H1 (cell line): ENCODE measurements around the gene HGFAC. TPM values are rescaled to one million over a fixed set of nuclear protein-coding genes. Genes with fewer than 3 reads are reported as not detected.

Source experiments
- CTCF ChIA-PET: fragments of 300-600 bp; sonication (Branson Sonifier 250); formaldehyde crosslinking; loops from one replicate; lab custom pipeline; 2021; ENCODE audit not compliant: partially characterized antibody; lab: Charles Lee
- POLR2A ChIA-PET: fragments of 300-600 bp; sonication (Branson Sonifier 250); formaldehyde crosslinking; loops from one replicate; lab custom pipeline; 2021; ENCODE audit warnings: inconsistent platforms; ENCODE audit not compliant: partially characterized antibody; lab: Charles Lee
- DNase-seq, 2 experiments: peaks; one replicate each; pipeline versions ENCODE4 v3.0.0 to v3.0.0-alpha.2; 2010 to 2022; ENCODE audit warnings: low spot score in 2 of 2, low read depth in 1 of 2, mixed read lengths in 1 of 2
- FAIRE-seq: peaks from 2 replicates; lab custom pipeline; 2011; peaks lifted over from hg19 to GRCh38; lab: Jason Lieb, UNC
- H2AFZ ChIP-seq: 2 replicates; pipeline ENCODE4 v1.8.1; 2012; ENCODE audit warnings: low read length, inconsistent platforms
- H2AK5ac ChIP-seq: 2 replicates; pipeline ENCODE4 v1.6.1; 2013; ENCODE audit warnings: low read depth, low read length
- H2BK120ac ChIP-seq: replicated peaks from 2 replicates; pipeline ENCODE3; 2013; ENCODE audit warnings: low read depth, low read length, inconsistent platforms
- H2BK12ac ChIP-seq: 2 replicates; pipeline ENCODE4 v1.6.1; 2013; ENCODE audit warnings: low read depth, low read length
- H2BK15ac ChIP-seq: 2 replicates; pipeline ENCODE4 v1.6.1; 2013; ENCODE audit warnings: low read length
- H2BK20ac ChIP-seq: 2 replicates; pipeline ENCODE4 v1.6.1; 2013; ENCODE audit warnings: low read length
- H2BK5ac ChIP-seq: 2 replicates; pipeline ENCODE4 v1.6.1; 2013; ENCODE audit warnings: low read depth, low read length
- H3K14ac ChIP-seq: 2 replicates; pipeline ENCODE4 v1.6.1; 2013; ENCODE audit warnings: inconsistent platforms; ENCODE audit not compliant: insufficient read length
- H3K18ac ChIP-seq: 2 replicates; pipeline ENCODE4 v1.6.1; 2013; ENCODE audit warnings: low read length; ENCODE audit errors: extremely low read depth
- H3K23ac ChIP-seq: 2 replicates; pipeline ENCODE4 v1.6.1; 2013; ENCODE audit warnings: inconsistent platforms; ENCODE audit not compliant: insufficient read length
- H3K23me2 ChIP-seq: 2 replicates; pipeline ENCODE4 v1.6.1; 2013; ENCODE audit warnings: low read depth, low read length
- H3K27ac ChIP-seq: 2 replicates; pipeline ENCODE4 v1.6.1; 2011; ENCODE audit warnings: low read depth, low read length, inconsistent platforms
- H3K27me3 ChIP-seq, 4 experiments: replicated peaks in 1 of 4; 1 replicate in 1 of 4; 2 replicates in 3 of 4; pipeline versions ENCODE4 v1.6.1 to v1.8.1; 2011 to 2013; ENCODE audit warnings: low read length in 3 of 4, mild to moderate bottlenecking in 3 of 4, inconsistent platforms in 2 of 4, mixed read lengths in 2 of 4, moderate library complexity in 1 of 4; ENCODE audit not compliant: control insufficient read depth in 3 of 4, insufficient read depth in 3 of 4; ENCODE audit errors: extremely low read depth in 1 of 4
- H3K36me3 ChIP-seq, 4 experiments: 2 replicates each; pipeline versions ENCODE4 v1.6.1 to v1.8.1; 2011 to 2013; ENCODE audit warnings: mild to moderate bottlenecking in 4 of 4, low read length in 3 of 4, moderate library complexity in 2 of 4, control low read depth in 1 of 4, inconsistent platforms in 1 of 4; ENCODE audit not compliant: insufficient read depth in 4 of 4, control insufficient read depth in 2 of 4
- H3K4ac ChIP-seq: replicated peaks from 2 replicates; pipeline ENCODE3; 2013; ENCODE audit warnings: low read length, low read depth, mixed read lengths, inconsistent platforms; ENCODE audit not compliant: insufficient read length
- H3K4me1 ChIP-seq, 4 experiments: replicated peaks in 1 of 4; 1 replicate in 1 of 4; 2 replicates in 3 of 4; pipeline versions ENCODE4 v1.6.1 to v1.8.1; 2011 to 2013; ENCODE audit warnings: low read length in 3 of 4, inconsistent platforms in 2 of 4, mixed read lengths in 1 of 4; ENCODE audit not compliant: insufficient read depth in 4 of 4, control insufficient read depth in 3 of 4
- H3K4me2 ChIP-seq, 2 experiments: 2 replicates each; pipeline versions ENCODE4 v1.6.1 to v1.8.1; 2011 to 2013; ENCODE audit warnings: low read depth in 2 of 2, low read length in 2 of 2, control low read depth in 1 of 2, inconsistent platforms in 1 of 2, mild to moderate bottlenecking in 1 of 2; ENCODE audit not compliant: insufficient read depth in 1 of 2
- H3K4me3 ChIP-seq, 4 experiments: fragments of 200-600, 300-600 bp in 1 of 4; sonication (generic), shearing (Covaris generic), sonication (Bioruptor Twin) in 1 of 4; 2 replicates each; pipeline versions ENCODE4 v1.5.1 to v1.8.1; 2011 to 2016; ENCODE audit warnings: low read length in 4 of 4, low read depth in 3 of 4, control low read depth in 2 of 4, inconsistent platforms in 2 of 4, mild to moderate bottlenecking in 2 of 4, mixed read lengths in 1 of 4, moderate library complexity in 1 of 4; ENCODE audit not compliant: insufficient read depth in 2 of 4; ENCODE audit errors: extremely low read depth in 1 of 4
- H3K56ac ChIP-seq: replicated peaks from 2 replicates; pipeline ENCODE3; 2013; ENCODE audit warnings: low read depth, mild to moderate bottlenecking, mixed read lengths, low read length, inconsistent platforms; ENCODE audit not compliant: insufficient read length
- H3K79me1 ChIP-seq: 2 replicates; pipeline ENCODE4 v1.6.1; 2013; ENCODE audit warnings: low read depth, low read length, control low read depth
- H3K79me2 ChIP-seq, 2 experiments: 2 replicates each; pipeline versions ENCODE4 v1.6.1 to v1.8.1; 2012 to 2013; ENCODE audit warnings: low read length in 2 of 2, mild to moderate bottlenecking in 2 of 2, inconsistent platforms in 1 of 2; ENCODE audit not compliant: insufficient read depth in 2 of 2, control insufficient read depth in 1 of 2
- H3K9ac ChIP-seq, 4 experiments: replicated peaks in 1 of 4; 1 replicate in 1 of 4; 2 replicates in 3 of 4; pipeline versions ENCODE4 v1.6.1 to v1.8.1; 2011 to 2013; ENCODE audit warnings: low read depth in 3 of 4, low read length in 3 of 4, control low read depth in 2 of 4, mild to moderate bottlenecking in 2 of 4, moderate library complexity in 2 of 4, inconsistent platforms in 1 of 4; ENCODE audit errors: extremely low read depth in 1 of 4
- H3K9me3 ChIP-seq, 2 experiments: 2 replicates each; pipeline versions ENCODE4 v1.6.1 to v1.8.1; 2012 to 2013; ENCODE audit warnings: mild to moderate bottlenecking in 2 of 2, moderate library complexity in 2 of 2, control low read depth in 1 of 2, inconsistent platforms in 1 of 2, low read depth in 1 of 2, low read length in 1 of 2, mixed read lengths in 1 of 2; ENCODE audit not compliant: insufficient read depth in 2 of 2
- H4K20me1 ChIP-seq, 2 experiments: replicated peaks in 1 of 2; 2 replicates each; pipeline versions ENCODE3 to v1.8.1; 2011 to 2013; ENCODE audit warnings: inconsistent platforms in 2 of 2, low read length in 2 of 2, mild to moderate bottlenecking in 1 of 2; ENCODE audit not compliant: insufficient read depth in 2 of 2, control insufficient read depth in 1 of 2
- H4K5ac ChIP-seq: 2 replicates; pipeline ENCODE4 v1.6.1; 2013; ENCODE audit warnings: low read length, low read depth, mixed read lengths, inconsistent platforms; ENCODE audit not compliant: insufficient read length
- H4K8ac ChIP-seq: 2 replicates; pipeline ENCODE4 v1.8.0; 2013; ENCODE audit warnings: mild to moderate bottlenecking, moderate library complexity, low read length, inconsistent platforms; ENCODE audit not compliant: insufficient read depth; ENCODE audit errors: extremely low read depth
- H4K91ac ChIP-seq: replicated peaks from 2 replicates; pipeline ENCODE3; 2013; ENCODE audit warnings: low read length, mixed read lengths, inconsistent platforms; ENCODE audit not compliant: insufficient read length
- ASH2L ChIP-seq: fragments of 200-600, 300-600 bp; sonication (generic); IDR thresholded peaks from one replicate; pipeline ENCODE4 v1.7.1; 2017; ENCODE audit warnings: low read length
- ATF3 ChIP-seq: IDR thresholded peaks from 2 replicates; pipeline ENCODE4 v1.6.1; 2011; ENCODE audit warnings: low read depth, mild to moderate bottlenecking, low read length; ENCODE audit not compliant: insufficient read depth
- BACH1 ChIP-seq: IDR thresholded peaks from 2 replicates; pipeline ENCODE4 v1.6.1; 2012; ENCODE audit warnings: low read length, improper control_type of control experiment
- BCL11A ChIP-seq, 2 experiments: IDR thresholded peaks; one replicate each; pipeline ENCODE4 v1.6.1; 2011; ENCODE audit warnings: low read depth in 2 of 2, low read length in 2 of 2, mild to moderate bottlenecking in 2 of 2
- CHD2 ChIP-seq: IDR thresholded peaks from 2 replicates; pipeline ENCODE4 v1.6.1; 2012; ENCODE audit warnings: low read length, improper control_type of control experiment
- EZH2 ChIP-seq: fragments of 200-600 bp; sonication (generic); IDR thresholded peaks from 2 replicates; pipeline ENCODE4 v1.7.1; 2012; ENCODE audit warnings: low read depth, mild to moderate bottlenecking, moderate library complexity, low read length, inconsistent platforms; ENCODE audit not compliant: severe bottlenecking
- GABPA ChIP-seq: IDR thresholded peaks from 2 replicates; pipeline ENCODE4 v1.6.1; 2011; ENCODE audit warnings: mild to moderate bottlenecking, low read length, moderate library complexity, borderline replicate concordance; ENCODE audit not compliant: insufficient read depth
- JUN ChIP-seq: IDR thresholded peaks from 2 replicates; pipeline ENCODE4 v1.6.1; 2011; ENCODE audit warnings: low read depth, mild to moderate bottlenecking, improper control_type of control experiment, low read length
- MAX ChIP-seq: IDR thresholded peaks from 2 replicates; pipeline ENCODE4 v1.6.1; 2012; ENCODE audit warnings: inconsistent platforms
- POU5F1 ChIP-seq: IDR thresholded peaks from 2 replicates; pipeline ENCODE4 v1.6.1; 2011; ENCODE audit warnings: low read depth, mild to moderate bottlenecking, low read length, moderate library complexity
- RBBP5 ChIP-seq: IDR thresholded peaks from 2 replicates; pipeline ENCODE4 v1.7.1; 2012; ENCODE audit warnings: low read depth, mild to moderate bottlenecking, inconsistent platforms, low read length, moderate library complexity, borderline replicate concordance
- RFX5 ChIP-seq: IDR thresholded peaks from 2 replicates; pipeline ENCODE4 v1.6.1; 2011; ENCODE audit warnings: low read depth, low read length, improper control_type of control experiment, borderline replicate concordance
- RXRA ChIP-seq: IDR thresholded peaks from 2 replicates; pipeline ENCODE4 v1.6.1; 2011; ENCODE audit warnings: low read depth, mild to moderate bottlenecking, low read length, moderate library complexity; ENCODE audit not compliant: insufficient read depth
- SP1 ChIP-seq: IDR thresholded peaks from 2 replicates; pipeline ENCODE4 v1.6.1; 2011; ENCODE audit warnings: low read depth, low read length
- WGBS, 2 experiments: shearing (Covaris generic) in 1 of 2; methylation state at CpG; one replicate each; pipeline versions ENCODE4 v1.1.6 to v1.1.7; 2013 to 2015; ENCODE audit warnings: low lambda C conversion rate in 2 of 2, mixed read lengths in 2 of 2, inconsistent platforms in 1 of 2, low coverage in 1 of 2, missing lambda C conversion rate in 1 of 2; ENCODE audit not compliant: insufficient replicate concordance in 2 of 2, insufficient coverage in 1 of 2, insufficient read length in 1 of 2; ENCODE audit errors: extremely low coverage in 1 of 2, missing lambda C conversion rate in 1 of 2; 5-methylcytosine and 5-hydroxymethylcytosine counted together
- polyA plus RNA-seq, 7 experiments: library from polyadenylated mRNA; depleted of rRNA in 3 of 7; stranded (reverse) in 5 of 7; unstranded in 2 of 7; fragments of >200 nt in 5 of 7; fragments of 200-250 nt in 2 of 7; gene quantifications; 1 replicate in 5 of 7; 2 replicates in 1 of 7; 4 replicates in 1 of 7; pipeline versions ENCODE4 v1.2.1 to v1.2.3, GENCODE V29; 2011 to 2013; ENCODE audit warnings: missing spikeins in 2 of 7, mixed read lengths in 2 of 7
- total RNA-seq: library from RNA; stranded (reverse); fragmentation: NEBNext Ultra II Directional; extraction: Animal tissue kit (Norgen Biotek cat#: 25700); gene quantifications from 2 replicates; pipeline ENCODE4 v1.2.1, GENCODE V29; 2021

Gene HGFAC
- total and polyA plus RNA-seq, 2 of the 8 experiments (the other 6 are each of a cell fraction or from before 2014, with no cell fraction given), result 0.14 to 0.15 TPM

GRCh38 chr4:3416821-3417221, 24.9 kb upstream of the HGFAC start:
- Histone ChIP-seq H3K56ac (no peak overlapping the region), H2BK15ac (no peak overlapping the region), H3K4me1 (no peaks in the 10 kb centered on the region; a peak in 3 of 7 replicates), H2BK20ac (no peak overlapping the region), H3K23ac (no peak overlapping the region), H4K8ac (peak overlapping the region; percentile 57; the same call in 1 of the 2 replicates), H3K14ac (no peak overlapping the region), H3K36me3 (peaks cover 0 to 4% (median 0%) of the 10 kb centered on the region in 4 experiments; a peak in 2 of 8 replicates), H4K20me1 (peaks cover 4 to 10% of the 10 kb centered on the region in 2 experiments), H3K9me3 (no peaks in the 10 kb centered on the region), H3K79me1 (peaks cover 4% of the 10 kb centered on the region; the same call in 1 of the 2 replicates), H2BK5ac (no peak overlapping the region), H4K91ac (no peak overlapping the region), H2AFZ (no peak overlapping the region), H3K4me2 (no peak overlapping the region), H3K79me2 (no peaks in the 10 kb centered on the region), H3K4me3 (no peak overlapping the region), H3K27me3 (no peaks in the 10 kb centered on the region), H4K5ac (no peak overlapping the region), H3K23me2 (no peaks in the 10 kb centered on the region; the same call in 1 of the 2 replicates), H3K18ac (no peak overlapping the region), H2BK12ac (no peak overlapping the region), H3K27ac (0 out of 2 replicates have a peak overlapping the region, but pooled peaks have one; percentile 25), H3K4ac (no peak overlapping the region), H3K9ac (no peak overlapping the region), H2BK120ac (no peak overlapping the region), H2AK5ac (no peak overlapping the region)
- ChIA-PET POLR2A (no interaction called here), CTCF (interaction anchor here (0.6 to 6.6 kb wide), 11 partner anchors 7 to 458 kb away, joined by 3 to 32 read pairs (median 6); no protein-coding TSS in a partner anchor)
- WGBS, 2 experiments, result 86% methylated on average over 17 of the region's 17 CpGs; no CpG with 5 or more reads in 1 of the 2 experiments
- DNase-seq, result no peak
- no peak for FAIRE-seq
- no peak for TF ChIP-seq BCL11A (IDR thresholded peaks at IDR 0.05; ENCODE audit: low read depth in 2 of 2, low read length in 2 of 2)
- TF ChIP-seq RXRA, result no peak
- TF ChIP-seq SP1, result no peak
- TF ChIP-seq POU5F1, result no peak
- no peak for TF ChIP-seq ATF3
- no peak for TF ChIP-seq JUN
- no peak for TF ChIP-seq MAX
- TF ChIP-seq RBBP5, result no peak
- no peak for TF ChIP-seq BACH1
- TF ChIP-seq CHD2, result no peak
- no peak for TF ChIP-seq RFX5
- no peak for TF ChIP-seq ASH2L
- TF ChIP-seq GABPA, result no peak
- TF ChIP-seq EZH2, result no peak
